Skeletal muscle cell (primary cell): ENCODE measurements around the gene TNFRSF6B.
"Not testable (repeated sequence)": the region's sequence is repeated elsewhere in the genome, so short reads cannot be mapped to it uniquely, and the experiment has no call there.

Experiments
- DNase-seq: peaks from one replicate; pipeline ENCODE4 v3.0.0-alpha.2; 2010; ENCODE audit warnings: low read depth
- H3K4me3 ChIP-seq: 2 replicates; pipeline ENCODE4 v1.5.1; 2011; ENCODE audit warnings: low read depth, mild to moderate bottlenecking, control low read depth, low read length, moderate library complexity

TNFRSF6B gene

GRCh38 chr20:63703976-63704748 is 7.7 kb downstream of the TNFRSF6B start:
- no peak overlapping the region for H3K4me3 ChIP-seq
- no peak for DNase-seq

- no peak for DNase-seq
- no peak overlapping the region for H3K4me3 ChIP-seq
Observed at GRCh38 chr20:63704749-63705117, 8.3 kb downstream of the TNFRSF6B start.

GRCh38 chr20:63705232-63706026 is 9.0 kb downstream of the TNFRSF6B start:
- H3K4me3 ChIP-seq = no peak overlapping the region
- no peak for DNase-seq

GRCh38 chr20:63706027-63706695 is 9.7 kb downstream of the TNFRSF6B start:
- H3K4me3 ChIP-seq = peak overlapping the region; percentile 85
- no peak for DNase-seq

GRCh38 chr20:63706852-63707557 is 10.6 kb downstream of the TNFRSF6B start:
- DNase-seq = no peak
- peak overlapping the region; percentile 85 for H3K4me3 ChIP-seq

- peak within 1 kb of the TSS; percentile 85 for H3K4me3 ChIP-seq
- DNase-seq = no peak
Observed at GRCh38 chr20:63707558-63708300, 11.3 kb downstream of the TNFRSF6B start, which contains the start of the genes ARFRP1 and ZGPAT. TSS of gene ARFRP1 (minus strand) at chr20:63707976. CDS start at chr20:63707091, 885 bp downstream. TSS of gene ZGPAT (plus strand) at chr20:63708039. CDS start at chr20:63708581, 542 bp downstream.

GRCh38 chr20:63708301-63709148 is 12.1 kb downstream of the TNFRSF6B start:
- peak overlapping the region; percentile 85 for H3K4me3 ChIP-seq
- DNase-seq = no peak

GRCh38 chr20:63709149-63709527 is 12.7 kb downstream of the TNFRSF6B start:
- H3K4me3 ChIP-seq = peak overlapping the region; percentile 85
- DNase-seq = no peak

GRCh38 chr20:63711085-63711645 is 14.7 kb downstream of the TNFRSF6B start:
- no peak for DNase-seq
- H3K4me3 ChIP-seq = no peak overlapping the region

- no peak for DNase-seq
- H3K4me3 ChIP-seq = no peak overlapping the region
Observed at GRCh38 chr20:63712191-63712590, 15.7 kb downstream of the TNFRSF6B start.

GRCh38 chr20:63714858-63715257 is 18.4 kb downstream of the TNFRSF6B start:
- no peak overlapping the region for H3K4me3 ChIP-seq
- DNase-seq = no peak

GRCh38 chr20:63718996-63719395 is 22.5 kb downstream of the TNFRSF6B start:
- DNase-seq = no peak
- no peak overlapping the region for H3K4me3 ChIP-seq

- not testable (repeated sequence) for H3K4me3 ChIP-seq, DNase-seq
Observed at GRCh38 chr20:63722967-63723622, 26.6 kb downstream of the TNFRSF6B start.

GRCh38 chr20:63730189-63730733 is 33.8 kb downstream of the TNFRSF6B start:
- DNase-seq, H3K4me3 ChIP-seq: not testable (repeated sequence)

GRCh38 chr20:63731410-63731809 is 35.0 kb downstream of the TNFRSF6B start:
- DNase-seq = no peak
- H3K4me3 ChIP-seq = no peak overlapping the region

- H3K4me3 ChIP-seq = no peak overlapping the region
- DNase-seq = no peak
Observed at GRCh38 chr20:63732118-63733095, 36.0 kb downstream of the TNFRSF6B start.
